ENCODE measurements around the gene PEX10. TPM values are rescaled to one million over a fixed set of nuclear protein-coding genes. Genes with fewer than 3 reads are reported as not detected.

The PEX10 gene
- total and polyA plus RNA-seq, 10 of the 15 experiments (the other 5 are each of a cell fraction or from before 2014, with no cell fraction given): 0.24 to 24.9 (median 16.8) TPM; not detected in 1

- TF ChIP-seq ZBTB40 (IDR thresholded peaks at IDR 0.05; ENCODE audit: borderline replicate concordance): no peak
- TF ChIP-seq ZBED1 (IDR thresholded peaks at IDR 0.05; ENCODE audit: borderline replicate concordance): no peak
- no peak for TF ChIP-seq STAT1 (conservative IDR thresholded peaks at IDR 0.05)
- no peak for TF ChIP-seq ZSCAN29 (IDR thresholded peaks at IDR 0.05)
Observed at GRCh38 chr1:2376931-2377672, 35.3 kb downstream of the PEX10 start (continued).

GRCh38 chr1:2376261-2376741 is 36.1 kb downstream of the PEX10 start:
- no peak overlapping the region for H3K4me2 ChIP-seq (ENCODE audit: control insufficient read depth, insufficient read depth)
- ChIA-PET RAD21 (ENCODE audit: unreplicated experiment) (interaction anchor here (0.7 kb wide), 1 partner anchor 181 kb away, joined by 3 read pairs; no protein-coding TSS in a partner anchor), POLR2A (no interaction called here), CTCF (interaction anchor here (1.3 kb wide), 1 partner anchor 182 kb away, joined by 3 read pairs; the partner anchor contains the start of gene FAAP20), SMC1A (ENCODE audit: uncharacterized antibody, unreplicated experiment) (no interaction called here)
- DNase-seq (ENCODE audit: low read depth, low spot score): no peak
- no peaks in the 10 kb centered on the region for H4K20me1 ChIP-seq (ENCODE audit: control insufficient read depth, insufficient read depth)
- peaks cover 10% of the 10 kb centered on the region for H3K4me1 ChIP-seq (ENCODE audit: control insufficient read depth, insufficient read depth, low read length)
- no peaks in the 10 kb centered on the region for H3K79me2 ChIP-seq (ENCODE audit: control insufficient read depth, insufficient read depth, low read length)
- H3K9me3 ChIP-seq (replicated peaks; ENCODE audit: control insufficient read depth, insufficient read depth, low read length): no peaks in the 10 kb centered on the region
- intact Hi-C loops (cut with micrococcal nuclease; ENCODE audit: unreplicated experiment) (no loop called here), in situ Hi-C loops (cut with MboI) (no loop called here)
- ATAC-seq: no peak
- FAIRE-seq: no peak
- H2AFZ ChIP-seq (ENCODE audit: control insufficient read depth, low read depth, low read length): no peak overlapping the region
- 60% methylated on average over 23 of the region's 23 CpGs for WGBS (ENCODE audit: insufficient coverage, insufficient replicate concordance, low lambda C conversion rate, missing lambda C conversion rate)
- no peaks in the 10 kb centered on the region for H3K27me3 ChIP-seq (replicated peaks in 1 of 2; ENCODE audit: control insufficient read depth in 2 of 2, insufficient read depth in 2 of 2, low read length in 1 of 2)
- no peak overlapping the region for H3K4me3 ChIP-seq
- H3K9ac ChIP-seq (ENCODE audit: control insufficient read depth, insufficient read depth, low read length): no peak overlapping the region
- BruUV-seq (replicated peaks): no TSS peak
- H3K27ac ChIP-seq (ENCODE audit: control insufficient read depth, insufficient read depth): no peak overlapping the region
- no peaks in the 10 kb centered on the region for H3K36me3 ChIP-seq (ENCODE audit: control insufficient read depth in 2 of 2, insufficient read depth in 2 of 2, low read length in 1 of 2)
- no peak for TF ChIP-seq SMAD5 (IDR thresholded peaks at IDR 0.05; ENCODE audit: low read depth)
- TF ChIP-seq ZBTB11 (CRISPR knock-in tag; IDR thresholded peaks at IDR 0.05): no peak
- TF ChIP-seq MTA2 (IDR thresholded peaks at IDR 0.05; ENCODE audit: low read depth): no peak
- no peak for TF ChIP-seq NR2C1 (IDR thresholded peaks at IDR 0.05)
- TF ChIP-seq MLLT1 (IDR thresholded peaks at IDR 0.05): no peak
- TF ChIP-seq RAD51 (IDR thresholded peaks at IDR 0.05): no peak
- TF ChIP-seq ZNF24 (IDR thresholded peaks at IDR 0.05): no peak
- TF ChIP-seq TBL1XR1 (IDR thresholded peaks at IDR 0.05; ENCODE audit: low read depth, low read length): no peak
- no peak for TF ChIP-seq PAX5 (IDR thresholded peaks at IDR 0.05; ENCODE audit: borderline replicate concordance, low read depth, low read length)
- no peak for TF ChIP-seq IKZF1 (conservative IDR thresholded peaks at IDR 0.05)
- no peak for TF ChIP-seq HDAC6 (IDR thresholded peaks at IDR 0.05; ENCODE audit: unreplicated experiment)
